HL-60 (cell line): ENCODE results near the gene HTD2.
A peak's percentile ranks its signal among the peaks of the same experiment; 100 is the strongest.

Experiments
- DNase-seq, 2 experiments: peaks; one replicate each; pipeline ENCODE4 v3.0.0-alpha.2; 2010 to 2020; ENCODE audit warnings: low read depth in 1 of 2, low spot score in 1 of 2
- H3K27ac ChIP-seq: fragments of 250-450 bp; sonication (Bioruptor Pico); replicated peaks from 2 replicates; pipeline ENCODE4 v1.5.1; 2020; ENCODE audit warnings: mild to moderate bottlenecking, moderate library complexity
- H3K27me3 ChIP-seq: fragments of 250-450 bp; sonication (Bioruptor Pico); 2 replicates; pipeline ENCODE4 v1.5.1; 2021; ENCODE audit warnings: mild to moderate bottlenecking, moderate library complexity; ENCODE audit not compliant: insufficient read depth, poor library complexity, severe bottlenecking
- H3K4me3 ChIP-seq: replicated peaks from 2 replicates; pipeline ENCODE4 v1.5.1; 2011; ENCODE audit warnings: mild to moderate bottlenecking, control low read depth, low read length; ENCODE audit not compliant: insufficient read depth
- GABPA ChIP-seq: IDR thresholded peaks from 2 replicates; pipeline ENCODE4 v1.6.1; 2012; ENCODE audit warnings: low read depth
- POLR2AphosphoS5 ChIP-seq: IDR thresholded peaks from 2 replicates; pipeline ENCODE4 v1.6.1; 2012; ENCODE audit warnings: low read depth
- SPI1 ChIP-seq: IDR thresholded peaks from 2 replicates; pipeline ENCODE4 v1.6.1; 2012; ENCODE audit warnings: low read depth, mild to moderate bottlenecking, borderline replicate concordance
- TF ChIP-seq, protein P1 (sequence below): IDR thresholded peaks from one replicate; pipeline ENCODE4 v1.5.1; 2011; ENCODE audit warnings: low read length, control low read depth, inconsistent platforms; ENCODE audit not compliant: insufficient read depth
- TF ChIP-seq, protein P2 (sequence below): IDR thresholded peaks from 2 replicates; pipeline ENCODE4 v1.6.1; 2012; ENCODE audit warnings: low read depth; ENCODE audit not compliant: insufficient replicate concordance

HTD2 gene

DNA sequence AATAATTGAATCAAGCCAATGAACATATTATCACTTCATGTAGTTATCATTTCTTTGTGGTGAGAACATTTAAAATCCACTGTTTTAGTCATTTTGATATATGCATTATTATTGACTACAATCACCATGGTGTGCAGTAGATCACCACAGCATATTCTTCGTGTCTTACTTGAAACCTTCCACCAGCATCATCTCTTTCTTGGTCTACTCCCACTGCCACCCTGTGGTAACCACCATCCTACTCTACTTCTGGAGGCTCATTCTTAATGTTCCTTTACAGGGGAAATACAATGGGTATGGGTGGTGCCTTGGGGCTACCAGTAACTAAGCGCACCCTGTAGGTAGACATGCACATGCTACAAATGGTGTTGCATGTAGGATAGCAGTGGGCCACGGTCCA is 51.8 kb downstream of the HTD2 start:
- TF ChIP-seq POLR2AphosphoS5 (no peak), SPI1 (no peak), GABPA (no peak)
- TF ChIP-seq, protein P1, sequence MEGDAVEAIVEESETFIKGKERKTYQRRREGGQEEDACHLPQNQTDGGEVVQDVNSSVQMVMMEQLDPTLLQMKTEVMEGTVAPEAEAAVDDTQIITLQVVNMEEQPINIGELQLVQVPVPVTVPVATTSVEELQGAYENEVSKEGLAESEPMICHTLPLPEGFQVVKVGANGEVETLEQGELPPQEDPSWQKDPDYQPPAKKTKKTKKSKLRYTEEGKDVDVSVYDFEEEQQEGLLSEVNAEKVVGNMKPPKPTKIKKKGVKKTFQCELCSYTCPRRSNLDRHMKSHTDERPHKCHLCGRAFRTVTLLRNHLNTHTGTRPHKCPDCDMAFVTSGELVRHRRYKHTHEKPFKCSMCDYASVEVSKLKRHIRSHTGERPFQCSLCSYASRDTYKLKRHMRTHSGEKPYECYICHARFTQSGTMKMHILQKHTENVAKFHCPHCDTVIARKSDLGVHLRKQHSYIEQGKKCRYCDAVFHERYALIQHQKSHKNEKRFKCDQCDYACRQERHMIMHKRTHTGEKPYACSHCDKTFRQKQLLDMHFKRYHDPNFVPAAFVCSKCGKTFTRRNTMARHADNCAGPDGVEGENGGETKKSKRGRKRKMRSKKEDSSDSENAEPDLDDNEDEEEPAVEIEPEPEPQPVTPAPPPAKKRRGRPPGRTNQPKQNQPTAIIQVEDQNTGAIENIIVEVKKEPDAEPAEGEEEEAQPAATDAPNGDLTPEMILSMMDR = no peak
- TF ChIP-seq, protein P2, sequence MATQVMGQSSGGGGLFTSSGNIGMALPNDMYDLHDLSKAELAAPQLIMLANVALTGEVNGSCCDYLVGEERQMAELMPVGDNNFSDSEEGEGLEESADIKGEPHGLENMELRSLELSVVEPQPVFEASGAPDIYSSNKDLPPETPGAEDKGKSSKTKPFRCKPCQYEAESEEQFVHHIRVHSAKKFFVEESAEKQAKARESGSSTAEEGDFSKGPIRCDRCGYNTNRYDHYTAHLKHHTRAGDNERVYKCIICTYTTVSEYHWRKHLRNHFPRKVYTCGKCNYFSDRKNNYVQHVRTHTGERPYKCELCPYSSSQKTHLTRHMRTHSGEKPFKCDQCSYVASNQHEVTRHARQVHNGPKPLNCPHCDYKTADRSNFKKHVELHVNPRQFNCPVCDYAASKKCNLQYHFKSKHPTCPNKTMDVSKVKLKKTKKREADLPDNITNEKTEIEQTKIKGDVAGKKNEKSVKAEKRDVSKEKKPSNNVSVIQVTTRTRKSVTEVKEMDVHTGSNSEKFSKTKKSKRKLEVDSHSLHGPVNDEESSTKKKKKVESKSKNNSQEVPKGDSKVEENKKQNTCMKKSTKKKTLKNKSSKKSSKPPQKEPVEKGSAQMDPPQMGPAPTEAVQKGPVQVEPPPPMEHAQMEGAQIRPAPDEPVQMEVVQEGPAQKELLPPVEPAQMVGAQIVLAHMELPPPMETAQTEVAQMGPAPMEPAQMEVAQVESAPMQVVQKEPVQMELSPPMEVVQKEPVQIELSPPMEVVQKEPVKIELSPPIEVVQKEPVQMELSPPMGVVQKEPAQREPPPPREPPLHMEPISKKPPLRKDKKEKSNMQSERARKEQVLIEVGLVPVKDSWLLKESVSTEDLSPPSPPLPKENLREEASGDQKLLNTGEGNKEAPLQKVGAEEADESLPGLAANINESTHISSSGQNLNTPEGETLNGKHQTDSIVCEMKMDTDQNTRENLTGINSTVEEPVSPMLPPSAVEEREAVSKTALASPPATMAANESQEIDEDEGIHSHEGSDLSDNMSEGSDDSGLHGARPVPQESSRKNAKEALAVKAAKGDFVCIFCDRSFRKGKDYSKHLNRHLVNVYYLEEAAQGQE = no peak
- Histone ChIP-seq H3K4me3 (no peak overlapping the region), H3K27me3 (no peaks in the 10 kb centered on the region), H3K27ac (0 out of 2 replicates have a peak overlapping the region, but pooled peaks have one; percentile 98)
- DNase-seq = no peak

DNA sequence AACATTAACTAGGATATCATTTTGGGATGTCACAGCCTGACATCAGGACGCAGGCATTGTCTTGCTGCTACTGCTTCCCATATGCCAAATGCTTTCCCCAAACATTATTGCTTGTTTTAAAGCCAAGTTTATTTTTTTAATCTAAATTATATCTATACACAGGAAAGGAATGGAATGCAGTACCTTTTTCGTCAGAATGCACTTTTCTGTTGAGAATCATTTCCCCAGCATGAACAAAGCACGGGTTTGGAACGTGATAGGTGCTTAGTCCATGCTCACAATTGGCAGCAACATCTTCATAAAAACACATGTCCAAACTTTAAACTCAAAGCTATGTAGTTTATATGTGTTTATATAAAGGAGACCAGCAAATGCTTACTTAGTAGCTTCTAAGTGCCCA is 52.5 kb downstream of the HTD2 start:
- DNase-seq = no peak
- Histone ChIP-seq H3K27ac (no peak overlapping the region), H3K27me3 (no peaks in the 10 kb centered on the region), H3K4me3 (no peak overlapping the region)
- TF ChIP-seq SPI1 (no peak), POLR2AphosphoS5 (no peak), GABPA (no peak)
- TF ChIP-seq, protein P2 = no peak
- TF ChIP-seq, protein P1 = no peak

DNA sequence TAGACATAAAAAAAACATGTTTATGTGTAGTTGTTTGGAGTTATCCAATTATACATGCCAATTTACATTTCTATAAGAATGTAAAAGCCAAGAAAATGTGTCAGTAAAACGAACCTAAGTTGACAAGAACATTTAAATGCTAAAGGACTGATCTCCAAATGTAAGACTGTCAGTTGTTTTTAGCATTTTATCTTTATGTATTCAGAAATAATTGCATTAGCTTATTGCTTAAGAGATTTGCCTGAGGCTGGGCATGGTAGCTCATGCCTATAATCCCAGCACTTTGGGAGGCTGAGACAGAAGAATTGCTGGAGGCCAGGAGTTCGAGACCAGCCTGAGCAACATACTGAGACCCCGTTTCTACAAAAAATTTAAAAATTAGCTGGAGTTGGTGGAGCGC is 53.3 kb downstream of the HTD2 start:
- DNase-seq = no peak
- TF ChIP-seq, protein P2 = no peak
- TF ChIP-seq POLR2AphosphoS5 (no peak), GABPA (no peak), SPI1 (no peak)
- TF ChIP-seq, protein P1 = no peak
- H3K4me3 ChIP-seq = no peak overlapping the region
- no peak overlapping the region for H3K27ac ChIP-seq
- H3K27me3 ChIP-seq = no peaks in the 10 kb centered on the region
